Dendritic cell treated with granulocyte-macrophage colony-stimulating factor and Interleukin-4, amounts not matched to agents 40 ng/mL and 50 ng/mL, for 4 days (primary cell): ENCODE data around the gene DDB1.
A peak's percentile ranks its signal among the peaks of the same experiment; 100 is the strongest.

Experiments used
- H3K27ac Mint-ChIP-seq: one replicate; pipeline ENCODE4 v1.8.0; 2022; ENCODE audit warnings: mild to moderate bottlenecking, mixed read lengths
- H3K27me3 Mint-ChIP-seq: one replicate; pipeline ENCODE4 v1.8.0; 2022; ENCODE audit warnings: mild to moderate bottlenecking, mixed read lengths
- H3K36me3 Mint-ChIP-seq: one replicate; pipeline ENCODE4 v1.8.0; 2022; ENCODE audit warnings: low read depth, mixed read lengths
- H3K4me1 Mint-ChIP-seq: one replicate; pipeline ENCODE4 v1.8.0; 2022; ENCODE audit warnings: low read depth, mixed read lengths
- H3K4me3 Mint-ChIP-seq: one replicate; pipeline ENCODE4 v1.8.0; 2022; ENCODE audit warnings: mild to moderate bottlenecking, moderate library complexity, mixed read lengths
- H3K9me3 Mint-ChIP-seq: one replicate; pipeline ENCODE4 v1.8.0; 2022; ENCODE audit warnings: mixed read lengths
- intact Hi-C: fragments of 100-400 bp; cut with micrococcal nuclease; formaldehyde crosslinking; loops from one replicate; pipeline ENCODE4 v1.15.0; 2022

The DDB1 gene

DNA sequence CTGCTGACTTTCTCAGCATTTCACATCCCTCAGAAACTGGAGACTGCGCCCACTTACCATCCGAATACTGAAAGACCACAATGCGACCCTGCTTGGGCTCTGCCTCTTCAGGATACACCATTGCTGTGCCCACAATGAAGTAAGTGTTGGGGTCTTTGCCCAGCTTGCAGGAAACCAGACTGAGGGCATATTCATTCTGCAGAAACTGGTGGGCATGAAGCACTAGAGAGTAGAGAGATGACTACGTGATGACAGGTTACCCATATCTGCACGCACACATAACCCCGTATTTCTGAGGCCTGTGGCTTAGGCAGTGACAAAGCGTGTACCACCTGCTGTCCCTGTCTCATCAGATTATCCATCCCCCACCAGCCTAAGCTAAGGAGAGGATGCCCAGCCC, 23.2 kb downstream of the DDB1 start:
- Mint-ChIP-seq H3K27me3 (no peaks in the 10 kb centered on the region), H3K27ac (no peak overlapping the region), H3K36me3 (no peaks in the 10 kb centered on the region), H3K9me3 (no peaks in the 10 kb centered on the region), H3K4me3 (no peak overlapping the region), H3K4me1 (no peaks in the 10 kb centered on the region)
- intact Hi-C loops = loop anchor here (10.0 kb wide), 1 partner anchor 55 kb away; no protein-coding TSS in a partner anchor

DNA sequence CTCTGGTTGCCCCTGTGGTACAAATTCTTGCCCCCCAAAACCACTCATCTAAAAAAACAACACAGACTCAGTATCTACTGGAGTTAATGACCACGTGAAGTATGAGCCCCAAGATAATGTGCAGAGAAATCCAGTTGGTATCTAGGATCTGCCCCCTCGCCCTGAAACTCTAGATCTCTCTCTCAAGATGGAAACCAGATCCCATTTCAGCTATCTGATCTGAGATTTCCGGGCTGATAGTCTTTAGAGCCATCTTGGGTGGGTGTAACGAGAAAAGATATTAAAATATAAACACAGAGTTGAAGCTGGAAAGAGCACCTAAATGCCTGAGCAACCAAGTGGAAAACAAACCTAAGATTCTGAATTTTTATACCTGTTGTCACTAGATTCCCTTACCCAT, 23.8 kb downstream of the DDB1 start:
- H3K27me3 Mint-ChIP-seq = no peaks in the 10 kb centered on the region
- intact Hi-C loops = loop anchor here (10.0 kb wide), 1 partner anchor 54 kb away; no protein-coding TSS in a partner anchor
- no peak overlapping the region for H3K27ac Mint-ChIP-seq

DNA sequence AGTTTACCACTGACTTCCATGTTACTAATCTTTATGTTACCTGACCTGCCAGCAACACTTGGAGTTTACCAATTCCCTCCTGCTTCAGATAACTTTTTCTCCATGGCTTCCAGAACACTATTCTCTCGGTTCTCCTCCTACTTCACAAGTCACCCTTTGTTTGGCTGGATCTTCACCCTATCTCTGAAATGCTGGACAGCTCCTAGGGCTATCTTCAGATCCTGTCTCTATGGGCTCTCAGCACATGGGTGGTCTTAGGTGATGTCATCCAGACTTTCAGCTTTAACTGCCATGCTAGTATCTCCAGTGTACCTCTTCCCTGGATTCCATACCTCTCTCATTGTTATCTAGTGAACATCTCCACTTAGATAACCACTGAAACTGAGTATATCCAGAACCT, 25.6 kb downstream of the DDB1 start:
- intact Hi-C loops = loop anchor here (10.0 kb wide), 1 partner anchor 53 kb away; no protein-coding TSS in a partner anchor
- Mint-ChIP-seq H3K27ac (no peak overlapping the region), H3K27me3 (no peaks in the 10 kb centered on the region), H3K4me1 (no peaks in the 10 kb centered on the region), H3K9me3 (no peaks in the 10 kb centered on the region), H3K4me3 (no peak overlapping the region), H3K36me3 (no peaks in the 10 kb centered on the region)

More for the DNA sequence above, 23.8 kb downstream of the DDB1 start:
- H3K9me3 Mint-ChIP-seq = no peaks in the 10 kb centered on the region
- H3K4me1 Mint-ChIP-seq = no peaks in the 10 kb centered on the region
- H3K36me3 Mint-ChIP-seq = no peaks in the 10 kb centered on the region
- no peak overlapping the region for H3K4me3 Mint-ChIP-seq

DNA sequence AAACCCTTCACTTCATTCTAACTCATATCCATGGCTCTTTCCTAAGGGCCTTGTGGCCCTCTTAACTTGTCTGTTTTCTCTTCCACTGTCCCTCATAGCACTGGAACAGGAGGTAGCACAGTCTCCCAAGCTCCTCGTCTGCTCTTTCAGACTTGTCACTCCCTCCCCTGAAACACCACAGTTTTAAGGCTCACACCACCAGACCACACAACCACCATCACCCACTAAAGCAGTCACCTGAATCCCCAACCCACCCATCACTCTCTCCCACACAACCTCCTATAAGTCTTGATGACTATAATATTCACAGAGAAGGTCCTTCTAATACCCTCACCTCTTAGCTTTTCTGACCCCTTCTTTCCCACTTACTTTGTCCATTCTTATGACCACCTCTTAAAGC, 26.7 kb downstream of the DDB1 start:
- no peaks in the 10 kb centered on the region for H3K36me3 Mint-ChIP-seq
- H3K27ac Mint-ChIP-seq = no peak overlapping the region
- H3K4me3 Mint-ChIP-seq = no peak overlapping the region
- no peaks in the 10 kb centered on the region for H3K4me1 Mint-ChIP-seq
- no peaks in the 10 kb centered on the region for H3K27me3 Mint-ChIP-seq
- intact Hi-C loops = loop anchor here (10.0 kb wide), 1 partner anchor 51 kb away; no protein-coding TSS in a partner anchor
- no peaks in the 10 kb centered on the region for H3K9me3 Mint-ChIP-seq

DNA sequence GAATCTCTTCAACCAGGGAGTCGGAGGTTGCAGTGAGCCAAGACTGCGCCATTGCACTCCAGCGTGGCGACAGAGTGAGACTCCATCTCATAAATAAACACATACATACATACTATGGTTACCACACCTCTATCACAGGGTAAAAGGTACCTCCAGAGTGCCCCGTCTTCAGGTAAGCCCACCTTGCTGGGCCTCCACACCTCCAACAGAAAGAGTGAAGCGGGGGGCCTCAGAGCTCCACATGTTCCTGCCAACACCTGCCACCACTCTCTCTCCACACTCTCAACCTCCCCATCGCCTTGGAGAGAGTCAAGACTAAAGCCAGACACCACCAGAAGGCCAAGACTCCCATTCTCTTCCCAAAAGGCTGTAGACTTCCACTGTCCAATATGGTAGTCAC, 27.5 kb downstream of the DDB1 start:
- Mint-ChIP-seq H3K4me3 (no peak overlapping the region), H3K27ac (no peak overlapping the region), H3K9me3 (no peaks in the 10 kb centered on the region), H3K36me3 (no peaks in the 10 kb centered on the region), H3K27me3 (no peaks in the 10 kb centered on the region), H3K4me1 (no peaks in the 10 kb centered on the region)
- intact Hi-C loops = loop anchor here (10.0 kb wide), 1 partner anchor 51 kb away; no protein-coding TSS in a partner anchor

DNA sequence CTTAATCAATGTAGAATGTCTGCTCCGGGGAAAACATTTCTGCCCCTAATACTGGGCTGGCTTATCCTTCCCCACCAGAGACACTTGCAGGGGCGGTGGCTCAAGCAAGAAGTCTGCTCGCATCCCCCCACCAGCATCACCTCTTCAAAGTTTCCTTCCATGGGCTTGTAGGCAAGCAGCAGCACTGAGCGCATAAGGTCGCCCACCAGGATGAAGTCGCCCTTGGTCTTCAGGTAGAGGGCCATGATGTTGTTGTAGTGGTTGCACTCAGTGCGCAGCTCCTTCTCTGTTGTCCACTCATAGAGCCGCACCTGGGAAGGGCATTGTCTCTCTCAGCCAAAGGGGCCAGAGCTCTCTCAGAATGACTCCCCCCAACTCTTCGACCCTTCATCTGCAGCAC, 29.2 kb downstream of the DDB1 start:
- intact Hi-C loops = loop anchor here (10.0 kb wide), 1 partner anchor 49 kb away; no protein-coding TSS in a partner anchor
- Mint-ChIP-seq H3K4me1 (no peaks in the 10 kb centered on the region), H3K9me3 (no peaks in the 10 kb centered on the region), H3K4me3 (no peak overlapping the region), H3K36me3 (no peaks in the 10 kb centered on the region), H3K27me3 (no peaks in the 10 kb centered on the region), H3K27ac (no peak overlapping the region)

DNA sequence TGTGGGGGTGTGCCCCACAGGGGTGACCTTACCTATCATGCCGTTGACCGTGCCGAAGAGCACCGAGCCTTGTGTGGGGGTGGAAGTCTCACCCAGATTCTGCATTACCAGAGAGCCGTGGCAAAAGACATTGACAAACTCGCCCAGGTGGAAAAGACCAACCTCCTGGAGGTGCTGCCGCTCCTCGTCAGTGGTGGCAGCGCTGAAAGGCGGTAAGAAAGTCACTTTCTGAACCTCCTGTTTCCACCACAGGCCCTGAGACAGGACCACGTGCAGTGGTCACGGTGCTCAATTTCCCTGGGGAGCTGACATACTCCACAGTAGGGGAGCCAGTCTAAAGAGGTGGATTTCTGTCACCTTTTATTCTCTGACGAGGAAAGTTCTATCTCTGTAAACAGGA, 30.4 kb downstream of the DDB1 start:
- H3K9me3 Mint-ChIP-seq = no peaks in the 10 kb centered on the region
- peaks cover 7% of the 10 kb centered on the region for H3K4me1 Mint-ChIP-seq
- H3K36me3 Mint-ChIP-seq = peaks cover 5% of the 10 kb centered on the region
- no peaks in the 10 kb centered on the region for H3K27me3 Mint-ChIP-seq
- H3K4me3 Mint-ChIP-seq = no peak overlapping the region
- intact Hi-C loops = loop anchor here (10.0 kb wide), 1 partner anchor 48 kb away; no protein-coding TSS in a partner anchor
- no peak overlapping the region for H3K27ac Mint-ChIP-seq

DNA sequence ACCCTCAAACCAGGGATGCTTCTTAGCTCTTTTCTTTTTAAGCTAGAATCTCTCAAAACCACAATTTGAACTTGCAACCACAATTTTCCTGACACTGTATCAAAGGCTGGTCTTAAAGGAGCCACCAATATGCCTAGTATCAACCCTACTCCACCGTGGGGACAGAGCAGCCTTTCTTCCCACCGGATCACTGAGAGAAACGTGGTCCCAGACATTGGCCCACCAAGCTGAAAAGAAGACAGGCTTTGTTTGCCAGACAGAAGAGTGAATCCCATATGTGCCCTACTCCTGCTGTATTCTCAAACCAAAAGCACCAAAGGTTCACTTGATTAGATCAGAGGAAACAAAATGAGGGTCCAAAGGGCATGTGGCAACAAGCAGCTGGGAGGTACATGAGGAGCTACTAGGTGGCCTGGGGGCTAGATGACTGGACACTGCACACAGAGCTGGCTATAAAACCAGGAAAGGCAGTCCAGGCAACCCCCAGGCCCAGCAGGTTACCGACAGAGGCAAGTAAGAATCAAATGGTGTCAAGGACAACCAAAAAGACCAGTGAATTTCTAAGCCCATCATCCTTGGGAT, 34.2 kb downstream of the DDB1 start:
- peaks cover 33% of the 10 kb centered on the region for H3K27me3 Mint-ChIP-seq
- no peak overlapping the region for H3K27ac Mint-ChIP-seq
- peaks cover 14% of the 10 kb centered on the region for H3K36me3 Mint-ChIP-seq
- H3K9me3 Mint-ChIP-seq = no peaks in the 10 kb centered on the region
- H3K4me3 Mint-ChIP-seq = no peak overlapping the region
- intact Hi-C loops = no loop called here
- peaks cover 24% of the 10 kb centered on the region for H3K4me1 Mint-ChIP-seq

DNA sequence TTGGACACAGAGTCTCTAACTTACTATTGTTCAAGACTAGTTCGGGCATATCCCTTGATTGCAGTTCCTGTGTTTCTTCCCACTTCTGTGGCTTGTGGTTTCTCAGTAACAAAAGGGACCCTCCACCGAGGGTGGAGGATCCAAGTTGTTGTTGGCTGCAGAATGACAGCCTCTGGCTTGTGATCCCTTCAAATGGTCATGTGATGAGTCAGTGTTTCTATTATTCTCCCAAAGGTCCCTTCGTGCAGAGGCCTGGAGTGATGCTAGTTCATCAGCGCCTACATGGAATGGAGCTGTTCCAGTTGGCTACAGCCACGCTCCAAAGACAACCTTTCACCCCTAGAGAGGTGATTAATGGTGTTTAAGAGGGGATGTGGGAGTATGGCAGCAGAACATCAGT, 35.2 kb downstream of the DDB1 start:
- peaks cover 14% of the 10 kb centered on the region for H3K36me3 Mint-ChIP-seq
- intact Hi-C loops = no loop called here
- peak overlapping the region; percentile 26 for H3K27ac Mint-ChIP-seq

DNA sequence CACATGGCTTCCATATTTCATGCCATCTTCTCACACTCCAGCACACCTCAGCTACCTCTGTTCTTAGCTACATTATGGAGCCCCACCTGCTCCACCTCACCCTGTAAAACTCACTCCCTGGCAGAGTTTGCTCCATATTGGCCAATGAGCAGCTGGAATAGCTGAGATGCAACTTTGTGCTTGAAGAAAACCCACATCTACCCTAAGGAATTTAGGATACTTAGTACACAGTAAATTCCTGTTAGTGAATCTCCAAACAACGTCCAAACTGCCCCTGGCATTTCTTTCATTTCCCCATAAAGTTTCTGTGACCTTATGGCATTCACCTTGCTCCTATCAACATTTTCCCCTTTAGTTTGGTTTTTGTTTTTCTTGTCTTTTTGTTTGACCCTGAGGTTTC, 35.6 kb downstream of the DDB1 start:
- no peak overlapping the region for H3K4me3 Mint-ChIP-seq
- H3K4me1 Mint-ChIP-seq = peaks cover 31% of the 10 kb centered on the region
- H3K36me3 Mint-ChIP-seq = peaks cover 14% of the 10 kb centered on the region

More for the DNA sequence above, 35.2 kb downstream of the DDB1 start:
- Mint-ChIP-seq H3K9me3 (no peaks in the 10 kb centered on the region), H3K4me1 (peaks cover 31% of the 10 kb centered on the region), H3K4me3 (no peak overlapping the region), H3K27me3 (peaks cover 42% of the 10 kb centered on the region)

DNA sequence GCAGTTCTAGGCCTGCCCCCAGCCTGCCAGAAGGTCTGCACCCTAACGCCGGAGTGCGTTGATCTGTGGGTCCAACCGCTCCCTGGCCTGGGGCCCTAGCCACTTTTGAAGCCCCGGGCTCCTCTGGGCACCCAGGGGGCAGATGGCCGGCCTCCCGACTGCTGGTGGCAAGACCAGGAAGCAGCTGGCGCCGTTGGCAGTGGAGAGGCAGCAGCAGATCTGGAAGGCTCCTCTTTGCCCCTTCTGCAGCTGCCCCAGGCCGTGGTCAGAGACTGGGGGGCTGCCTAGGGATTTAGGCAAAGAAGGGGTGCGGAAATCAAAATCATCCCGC, 37.3 kb downstream of the DDB1 start:
- H3K27me3 Mint-ChIP-seq = peaks cover 60% of the 10 kb centered on the region
- H3K4me3 Mint-ChIP-seq = peak overlapping the region; percentile 69
- peaks cover 14% of the 10 kb centered on the region for H3K36me3 Mint-ChIP-seq
- no peaks in the 10 kb centered on the region for H3K9me3 Mint-ChIP-seq
- intact Hi-C loops = no loop called here
- H3K4me1 Mint-ChIP-seq = peaks cover 43% of the 10 kb centered on the region
- H3K27ac Mint-ChIP-seq = no peak overlapping the region

More for the DNA sequence above, 35.6 kb downstream of the DDB1 start:
- peak overlapping the region; percentile 26 for H3K27ac Mint-ChIP-seq
- intact Hi-C loops = no loop called here
- H3K9me3 Mint-ChIP-seq = no peaks in the 10 kb centered on the region
- peaks cover 46% of the 10 kb centered on the region for H3K27me3 Mint-ChIP-seq

DNA sequence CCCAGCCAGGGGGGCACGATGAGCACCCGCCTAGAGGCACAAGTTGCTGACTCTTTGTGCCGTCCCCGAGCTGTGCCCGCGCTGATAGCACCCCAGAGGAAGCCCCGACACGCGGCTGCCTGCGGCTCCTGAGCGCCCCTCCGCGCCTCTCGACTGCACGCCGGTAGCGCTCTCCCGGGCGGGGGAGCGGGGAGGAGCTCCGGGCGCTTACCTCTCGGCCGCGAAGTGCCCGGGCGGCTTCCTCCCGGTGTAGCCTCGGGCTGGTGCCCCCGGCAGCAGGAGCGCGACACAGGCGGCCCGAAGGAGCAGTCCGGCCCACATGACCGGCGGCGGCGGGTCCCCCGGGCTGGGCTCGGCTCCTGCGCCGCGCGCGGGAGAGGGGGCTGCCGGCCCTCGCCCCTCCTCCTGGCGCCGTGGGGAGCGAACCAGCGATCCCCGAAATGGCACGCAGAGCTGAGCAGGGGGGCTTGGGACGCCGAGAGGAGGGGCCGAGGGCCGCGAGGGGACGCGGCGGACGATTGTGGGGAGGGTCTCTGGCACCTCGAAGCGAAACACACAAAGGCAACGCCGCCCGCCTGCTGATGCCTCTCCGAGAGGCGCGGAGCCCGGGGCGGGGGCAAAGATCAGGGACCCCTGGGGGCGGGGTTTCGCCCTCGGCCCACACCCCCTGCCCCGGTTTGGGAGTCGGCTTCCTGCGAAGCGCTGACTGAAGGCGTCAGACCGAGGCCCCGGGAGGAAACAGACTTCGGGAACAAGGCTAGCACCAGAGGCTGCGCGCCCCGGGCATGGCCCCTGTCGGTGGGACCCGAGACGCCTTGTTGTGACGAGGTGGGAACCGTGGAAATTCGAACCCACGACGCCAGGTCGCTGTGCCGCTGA, 37.9 kb downstream of the DDB1 start, which contains the start of gene VWCE:
TSS of gene VWCE (minus strand) at position 600 of the 879 bp plus-strand sequence. CDS start at position 321, 279 bp downstream.
- Mint-ChIP-seq H3K9me3 (no peaks in the 10 kb centered on the region), H3K27me3 (peaks cover 62% of the 10 kb centered on the region), H3K27ac (peak within 1 kb of the TSS; percentile 43), H3K36me3 (peaks cover 14% of the 10 kb centered on the region), H3K4me3 (peak within 1 kb of the TSS; percentile 69), H3K4me1 (peaks cover 43% of the 10 kb centered on the region)
- intact Hi-C loops = no loop called here

DNA sequence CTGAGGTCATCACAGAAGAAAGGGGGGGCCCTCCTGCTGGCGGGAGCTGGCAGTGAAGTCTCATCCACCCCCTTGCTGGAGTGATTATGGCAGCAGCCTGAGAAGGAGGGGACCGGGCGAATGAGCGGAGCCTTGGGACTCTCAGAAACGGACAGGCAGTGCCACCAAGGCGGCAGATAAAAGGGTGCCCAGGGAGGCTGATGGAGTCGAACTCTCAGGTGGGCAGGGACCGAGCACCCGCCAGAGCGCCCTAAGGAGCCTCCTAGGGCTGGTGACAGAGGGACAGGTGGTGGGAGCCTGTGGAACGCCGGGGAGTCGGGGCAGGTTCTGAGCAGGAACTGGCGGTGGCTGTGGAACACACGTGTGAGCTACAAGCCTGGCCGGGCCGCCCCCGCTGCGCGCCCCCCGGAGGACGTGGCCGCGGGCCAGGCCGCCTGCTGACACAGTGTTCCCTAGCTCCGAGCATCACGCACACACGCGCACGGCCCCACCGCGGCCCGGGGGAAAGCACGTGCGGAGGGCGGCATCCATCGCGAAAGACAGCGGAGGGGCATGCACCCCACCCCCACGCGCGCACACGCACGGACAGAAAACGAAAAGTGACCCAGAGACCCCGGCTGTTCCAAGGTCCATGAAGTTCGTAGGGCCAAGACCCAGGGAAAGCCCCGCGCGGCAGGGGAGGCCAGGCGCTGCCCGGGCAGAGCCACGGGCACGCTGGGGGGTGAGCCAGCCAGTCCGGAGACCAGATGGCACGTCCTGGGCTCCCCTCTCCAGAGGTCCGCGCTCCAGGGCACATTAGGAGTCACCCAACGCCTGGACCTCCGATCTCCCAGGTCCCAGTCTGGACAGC, 38.8 kb downstream of the DDB1 start:
- Mint-ChIP-seq H3K4me3 (peak overlapping the region; percentile 69), H3K36me3 (peaks cover 14% of the 10 kb centered on the region)
- intact Hi-C loops = no loop called here

More for the DNA sequence above, 38.8 kb downstream of the DDB1 start:
- Mint-ChIP-seq H3K27ac (peak overlapping the region; percentile 43), H3K4me1 (peaks cover 43% of the 10 kb centered on the region), H3K9me3 (no peaks in the 10 kb centered on the region), H3K27me3 (peaks cover 62% of the 10 kb centered on the region)
